Thyroid gland (tissue), 4 donors: Measurements from ENCODE around the gene EPS15.

Experiments
- CTCF ChIP-seq, 6 experiments: fragments of 200-600 bp in 3 of 6; fragments of 450-650 bp in 3 of 6; sonication (generic) in 3 of 6; IDR thresholded peaks; one replicate each; pipeline ENCODE4 v1.5.1; 2016 to 2019; ENCODE audit warnings: antibody characterized with exemption in 6 of 6, mild to moderate bottlenecking in 2 of 6, inconsistent platforms in 1 of 6, moderate library complexity in 1 of 6
- POLR2A ChIP-seq, 2 donors: fragments of 450-650 bp; IDR thresholded peaks; one replicate each; pipeline ENCODE4 v1.6.1; 2017; ENCODE audit warnings: antibody characterized with exemption in 2 of 2, mild to moderate bottlenecking in 2 of 2, moderate library complexity in 1 of 2

GRCh38 chr1:51523931-51524330, 4.9 kb upstream of the EPS15 start:
- TF ChIP-seq CTCF (IDR thresholded peaks at IDR 0.05) (no peak), POLR2A (IDR thresholded peaks at IDR 0.05) (no peak)
